ENCODE data around the gene CELF4.

Gene CELF4

DNA sequence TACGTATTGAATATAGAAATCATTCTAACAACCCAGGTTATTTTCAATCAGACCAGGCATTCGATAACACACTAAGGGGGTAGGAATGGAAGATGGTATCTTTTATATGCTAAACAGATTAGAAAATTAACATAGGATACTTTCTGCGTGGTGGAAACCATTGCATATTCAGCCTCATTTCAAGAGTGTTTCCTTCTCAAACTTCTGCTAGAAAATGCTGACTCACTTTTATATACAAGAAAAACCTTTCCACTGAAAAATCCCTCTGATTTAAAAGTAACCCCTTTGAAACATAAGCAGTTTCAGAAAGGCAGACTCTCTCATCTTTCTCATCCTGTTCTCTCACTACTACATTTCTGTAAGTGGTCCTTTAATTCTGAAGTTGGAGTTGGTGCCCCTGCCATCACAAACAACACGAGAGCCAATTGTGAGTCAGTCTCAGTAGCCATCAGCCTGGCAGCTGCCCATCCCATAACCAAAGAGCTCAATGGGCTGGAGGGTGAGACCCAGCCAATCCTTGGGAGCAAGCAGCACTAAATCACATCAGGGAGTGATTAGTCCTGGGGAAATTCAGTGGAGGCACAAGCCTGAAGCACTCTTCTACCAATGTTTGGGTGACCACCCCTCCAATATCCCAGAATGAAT is 343.1 kb downstream of the CELF4 start:
- no peak for ATAC-seq (ENCODE audit: insufficient read depth, low read depth)
- no peaks in the 10 kb centered on the region for H3K9me3 ChIP-seq (ENCODE audit: insufficient read depth, low read length, severe bottlenecking)
- H4K20me1 ChIP-seq (ENCODE audit: insufficient read depth, low read length) = no peaks in the 10 kb centered on the region
- TF ChIP-seq EZH2 (IDR thresholded peaks at IDR 0.05; ENCODE audit: borderline replicate concordance, low read depth, low read length, severe bottlenecking) = no peak
- TF ChIP-seq, protein P1, sequence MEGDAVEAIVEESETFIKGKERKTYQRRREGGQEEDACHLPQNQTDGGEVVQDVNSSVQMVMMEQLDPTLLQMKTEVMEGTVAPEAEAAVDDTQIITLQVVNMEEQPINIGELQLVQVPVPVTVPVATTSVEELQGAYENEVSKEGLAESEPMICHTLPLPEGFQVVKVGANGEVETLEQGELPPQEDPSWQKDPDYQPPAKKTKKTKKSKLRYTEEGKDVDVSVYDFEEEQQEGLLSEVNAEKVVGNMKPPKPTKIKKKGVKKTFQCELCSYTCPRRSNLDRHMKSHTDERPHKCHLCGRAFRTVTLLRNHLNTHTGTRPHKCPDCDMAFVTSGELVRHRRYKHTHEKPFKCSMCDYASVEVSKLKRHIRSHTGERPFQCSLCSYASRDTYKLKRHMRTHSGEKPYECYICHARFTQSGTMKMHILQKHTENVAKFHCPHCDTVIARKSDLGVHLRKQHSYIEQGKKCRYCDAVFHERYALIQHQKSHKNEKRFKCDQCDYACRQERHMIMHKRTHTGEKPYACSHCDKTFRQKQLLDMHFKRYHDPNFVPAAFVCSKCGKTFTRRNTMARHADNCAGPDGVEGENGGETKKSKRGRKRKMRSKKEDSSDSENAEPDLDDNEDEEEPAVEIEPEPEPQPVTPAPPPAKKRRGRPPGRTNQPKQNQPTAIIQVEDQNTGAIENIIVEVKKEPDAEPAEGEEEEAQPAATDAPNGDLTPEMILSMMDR (IDR thresholded peaks at IDR 0.05; ENCODE audit: borderline replicate concordance, extremely low read depth, low read length, poor library complexity, severe bottlenecking) = no peak
- no peak overlapping the region for H2AFZ ChIP-seq (ENCODE audit: low read depth, low read length)
- no peak overlapping the region for H3K9ac ChIP-seq (ENCODE audit: low read depth, low read length)
- no peaks in the 10 kb centered on the region for H3K4me1 ChIP-seq (ENCODE audit: insufficient read depth, low read length)
- no peak overlapping the region for H3K27ac ChIP-seq (ENCODE audit: low read length)
- H3K36me3 ChIP-seq (ENCODE audit: insufficient read depth, low read length) = no peaks in the 10 kb centered on the region
- no peaks in the 10 kb centered on the region for H3K27me3 ChIP-seq (ENCODE audit: insufficient read depth, low read length, poor library complexity)
- no peak overlapping the region for H3K4me3 ChIP-seq (ENCODE audit: low read depth in 1 of 2, low read length in 2 of 2)
- no peaks in the 10 kb centered on the region for H3K79me2 ChIP-seq (ENCODE audit: insufficient read depth, low read length)
- H3K4me2 ChIP-seq (ENCODE audit: insufficient read depth, low read length) = no peak overlapping the region
- no peak for DNase-seq

DNA sequence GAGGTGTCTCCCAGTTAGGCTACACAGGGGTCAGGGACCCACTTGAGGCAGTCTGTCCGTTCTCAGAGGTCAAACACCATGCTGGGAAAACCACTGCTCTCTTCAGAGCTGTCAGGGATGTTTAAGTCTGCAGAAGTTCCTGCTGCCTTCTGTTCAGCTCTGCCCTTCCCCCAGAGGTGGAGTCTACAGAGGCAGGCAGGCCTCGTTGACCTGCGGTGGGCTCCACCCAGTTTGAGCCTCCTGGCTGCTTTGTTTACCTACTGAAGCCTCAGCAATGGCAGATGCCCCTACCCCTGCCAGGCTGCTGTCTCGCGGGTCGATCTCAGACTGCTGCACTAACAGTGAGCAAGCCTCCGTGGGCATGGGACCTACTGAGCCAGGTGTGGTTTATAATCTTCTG is 346.3 kb downstream of the CELF4 start:
- H3K9ac ChIP-seq (ENCODE audit: low read depth, low read length) = no peak overlapping the region
- ATAC-seq (ENCODE audit: insufficient read depth, low read depth) (no peak), DNase-seq (no peak)
- H3K27ac ChIP-seq (ENCODE audit: low read length) = no peak overlapping the region
- no peak overlapping the region for H3K4me2 ChIP-seq (ENCODE audit: insufficient read depth, low read length)
- H4K20me1 ChIP-seq (ENCODE audit: insufficient read depth, low read length) = no peaks in the 10 kb centered on the region
- TF ChIP-seq EZH2 (IDR thresholded peaks at IDR 0.05; ENCODE audit: borderline replicate concordance, low read depth, low read length, severe bottlenecking) = no peak
- TF ChIP-seq, protein P1 (IDR thresholded peaks at IDR 0.05; ENCODE audit: borderline replicate concordance, extremely low read depth, low read length, poor library complexity, severe bottlenecking) = no peak
- no peaks in the 10 kb centered on the region for H3K27me3 ChIP-seq (ENCODE audit: insufficient read depth, low read length, poor library complexity)
- no peaks in the 10 kb centered on the region for H3K36me3 ChIP-seq (ENCODE audit: insufficient read depth, low read length)
- no peak overlapping the region for H2AFZ ChIP-seq (ENCODE audit: low read depth, low read length)
- no peaks in the 10 kb centered on the region for H3K79me2 ChIP-seq (ENCODE audit: insufficient read depth, low read length)
- no peak overlapping the region for H3K4me3 ChIP-seq (ENCODE audit: low read depth in 1 of 2, low read length in 2 of 2)
- H3K9me3 ChIP-seq (ENCODE audit: insufficient read depth, low read length, severe bottlenecking) = no peaks in the 10 kb centered on the region
- H3K4me1 ChIP-seq (ENCODE audit: insufficient read depth, low read length) = no peaks in the 10 kb centered on the region

DNA sequence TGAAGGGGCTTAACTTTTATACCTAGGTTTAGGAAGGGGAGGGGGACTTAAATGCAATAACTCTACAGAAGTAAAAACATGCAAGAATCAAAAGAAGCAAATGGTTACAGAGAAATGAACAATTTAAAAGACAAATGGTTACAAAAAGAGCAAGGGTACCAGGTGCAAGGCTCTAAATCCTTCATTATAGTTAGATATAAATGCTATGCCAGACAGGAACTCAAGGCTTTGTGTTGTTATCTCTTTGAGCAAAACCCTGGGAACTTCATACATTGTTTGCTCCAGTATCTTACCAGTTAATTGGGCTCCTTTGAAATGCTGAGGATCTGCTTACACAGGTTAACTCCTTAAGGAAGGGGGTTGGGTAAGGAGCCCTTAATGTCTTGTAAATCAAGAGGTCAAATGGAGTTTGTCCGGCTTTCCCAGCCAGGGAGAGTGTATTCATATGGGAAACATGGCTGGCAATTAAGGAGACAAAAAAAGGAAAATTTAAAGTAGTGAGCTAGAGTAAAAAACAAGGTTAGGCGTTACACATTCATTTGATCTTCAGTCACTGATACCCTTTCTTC is 347.5 kb downstream of the CELF4 start:
- H3K27ac ChIP-seq (ENCODE audit: low read length) = no peak overlapping the region
- TF ChIP-seq, protein P1 (IDR thresholded peaks at IDR 0.05; ENCODE audit: borderline replicate concordance, extremely low read depth, low read length, poor library complexity, severe bottlenecking) = no peak
- TF ChIP-seq EZH2 (IDR thresholded peaks at IDR 0.05; ENCODE audit: borderline replicate concordance, low read depth, low read length, severe bottlenecking) = no peak
- DNase-seq = no peak
- H3K27me3 ChIP-seq (ENCODE audit: insufficient read depth, low read length, poor library complexity) = no peaks in the 10 kb centered on the region
- H3K4me1 ChIP-seq (ENCODE audit: insufficient read depth, low read length) = no peaks in the 10 kb centered on the region
- no peak overlapping the region for H3K4me3 ChIP-seq (ENCODE audit: low read depth in 1 of 2, low read length in 2 of 2)
- no peak overlapping the region for H3K9ac ChIP-seq (ENCODE audit: low read depth, low read length)
- H3K79me2 ChIP-seq (ENCODE audit: insufficient read depth, low read length) = no peaks in the 10 kb centered on the region
- H3K9me3 ChIP-seq (ENCODE audit: insufficient read depth, low read length, severe bottlenecking) = no peaks in the 10 kb centered on the region
- no peak for ATAC-seq (ENCODE audit: insufficient read depth, low read depth)
- H4K20me1 ChIP-seq (ENCODE audit: insufficient read depth, low read length) = no peaks in the 10 kb centered on the region
- no peaks in the 10 kb centered on the region for H3K36me3 ChIP-seq (ENCODE audit: insufficient read depth, low read length)
- no peak overlapping the region for H2AFZ ChIP-seq (ENCODE audit: low read depth, low read length)
- H3K4me2 ChIP-seq (ENCODE audit: insufficient read depth, low read length) = no peak overlapping the region

Data from DND-41 (cell line).